ENCODE data around the gene CIDEC. TPM values are rescaled to one million over a fixed set of nuclear protein-coding genes. Genes with fewer than 3 reads are reported as not detected.
"Not testable (repeated sequence)": the region's sequence is repeated elsewhere in the genome, so short reads cannot be mapped to it uniquely, and the experiment has no call there.

Gene CIDEC
- total RNA-seq, 3 donors from 2014 or later = 10.4 to 49.0 (median 14.9) TPM

DNA sequence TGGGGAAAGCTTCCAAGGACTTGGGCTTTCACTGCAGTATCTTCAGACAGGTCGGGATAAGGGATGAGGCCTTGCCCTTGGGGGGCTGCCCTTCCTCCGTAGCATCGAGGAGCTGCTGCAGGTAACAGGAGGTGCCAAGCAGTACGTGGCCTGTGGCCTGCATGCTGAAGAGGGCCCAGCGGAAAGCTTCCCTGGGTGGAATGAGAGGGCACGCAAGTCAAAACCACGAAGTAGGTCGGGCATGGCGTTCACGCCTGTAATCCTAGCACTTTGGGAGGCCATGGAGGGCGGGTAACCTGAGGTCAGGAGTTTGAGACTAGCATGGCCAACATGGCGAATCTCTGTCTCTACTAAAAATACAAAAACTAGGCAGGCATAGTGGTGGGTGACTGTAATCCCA is 12.9 kb downstream of the CIDEC start:
- TF ChIP-seq, protein P1, sequence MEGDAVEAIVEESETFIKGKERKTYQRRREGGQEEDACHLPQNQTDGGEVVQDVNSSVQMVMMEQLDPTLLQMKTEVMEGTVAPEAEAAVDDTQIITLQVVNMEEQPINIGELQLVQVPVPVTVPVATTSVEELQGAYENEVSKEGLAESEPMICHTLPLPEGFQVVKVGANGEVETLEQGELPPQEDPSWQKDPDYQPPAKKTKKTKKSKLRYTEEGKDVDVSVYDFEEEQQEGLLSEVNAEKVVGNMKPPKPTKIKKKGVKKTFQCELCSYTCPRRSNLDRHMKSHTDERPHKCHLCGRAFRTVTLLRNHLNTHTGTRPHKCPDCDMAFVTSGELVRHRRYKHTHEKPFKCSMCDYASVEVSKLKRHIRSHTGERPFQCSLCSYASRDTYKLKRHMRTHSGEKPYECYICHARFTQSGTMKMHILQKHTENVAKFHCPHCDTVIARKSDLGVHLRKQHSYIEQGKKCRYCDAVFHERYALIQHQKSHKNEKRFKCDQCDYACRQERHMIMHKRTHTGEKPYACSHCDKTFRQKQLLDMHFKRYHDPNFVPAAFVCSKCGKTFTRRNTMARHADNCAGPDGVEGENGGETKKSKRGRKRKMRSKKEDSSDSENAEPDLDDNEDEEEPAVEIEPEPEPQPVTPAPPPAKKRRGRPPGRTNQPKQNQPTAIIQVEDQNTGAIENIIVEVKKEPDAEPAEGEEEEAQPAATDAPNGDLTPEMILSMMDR (IDR thresholded peaks at IDR 0.05) = no peak
- Histone ChIP-seq H3K9me3 (no peaks in the 10 kb centered on the region), H3K4me1 (ENCODE audit: low read depth) (peaks cover 12% of the 10 kb centered on the region), H3K36me3 (ENCODE audit: low read depth) (no peaks in the 10 kb centered on the region), H3K4me3 (no peak overlapping the region)
- ATAC-seq (no peak), DNase-seq (no peak)
- intact Hi-C loops (cut with DNase I, micrococcal nuclease) = no loop called here

- H3K4me3 ChIP-seq = no peak overlapping the region
- no peak for ATAC-seq
- intact Hi-C loops (cut with DNase I, micrococcal nuclease) = no loop called here
- TF ChIP-seq, protein P1 (IDR thresholded peaks at IDR 0.05) = no peak
- H3K9me3 ChIP-seq = no peaks in the 10 kb centered on the region
- H3K36me3 ChIP-seq (ENCODE audit: low read depth) = no peaks in the 10 kb centered on the region
- DNase-seq = no peak
- H3K4me1 ChIP-seq (ENCODE audit: low read depth) = peaks cover 12% of the 10 kb centered on the region
Measured at GRCh38 chr3:9866639-9867038, 13.4 kb downstream of the CIDEC start.

DNA sequence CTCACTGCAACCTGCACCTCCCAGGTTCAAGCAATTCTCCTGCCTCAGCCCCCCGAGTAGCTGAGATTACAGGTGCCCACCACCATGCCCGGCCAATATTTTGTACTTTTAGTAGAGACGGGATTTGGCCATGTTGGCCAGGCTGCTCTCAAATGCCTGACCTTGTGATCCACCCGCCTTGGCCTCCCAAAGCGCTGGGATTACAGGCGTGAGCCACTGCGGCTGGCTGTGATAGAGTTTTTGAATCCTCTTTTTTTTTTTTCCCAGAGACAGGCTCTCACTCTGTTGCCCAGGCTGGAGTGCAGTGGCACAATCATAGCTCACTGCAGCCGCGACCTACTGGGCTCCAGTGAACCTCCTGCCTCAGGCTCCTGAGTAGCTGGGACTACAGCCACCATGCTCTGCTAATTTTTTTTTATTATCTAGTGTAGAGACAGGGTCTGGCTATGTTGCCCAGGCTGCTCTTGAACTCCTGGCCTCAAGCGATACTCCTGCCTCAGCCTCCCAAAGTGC is 14.9 kb downstream of the CIDEC start:
- H3K36me3 ChIP-seq (ENCODE audit: low read depth); DNase-seq; H3K4me3 ChIP-seq; intact Hi-C loops (cut with DNase I, micrococcal nuclease); H3K9me3 ChIP-seq; ATAC-seq: not testable (repeated sequence)
- peaks cover 12% of the 10 kb centered on the region for H3K4me1 ChIP-seq (ENCODE audit: low read depth)

DNA sequence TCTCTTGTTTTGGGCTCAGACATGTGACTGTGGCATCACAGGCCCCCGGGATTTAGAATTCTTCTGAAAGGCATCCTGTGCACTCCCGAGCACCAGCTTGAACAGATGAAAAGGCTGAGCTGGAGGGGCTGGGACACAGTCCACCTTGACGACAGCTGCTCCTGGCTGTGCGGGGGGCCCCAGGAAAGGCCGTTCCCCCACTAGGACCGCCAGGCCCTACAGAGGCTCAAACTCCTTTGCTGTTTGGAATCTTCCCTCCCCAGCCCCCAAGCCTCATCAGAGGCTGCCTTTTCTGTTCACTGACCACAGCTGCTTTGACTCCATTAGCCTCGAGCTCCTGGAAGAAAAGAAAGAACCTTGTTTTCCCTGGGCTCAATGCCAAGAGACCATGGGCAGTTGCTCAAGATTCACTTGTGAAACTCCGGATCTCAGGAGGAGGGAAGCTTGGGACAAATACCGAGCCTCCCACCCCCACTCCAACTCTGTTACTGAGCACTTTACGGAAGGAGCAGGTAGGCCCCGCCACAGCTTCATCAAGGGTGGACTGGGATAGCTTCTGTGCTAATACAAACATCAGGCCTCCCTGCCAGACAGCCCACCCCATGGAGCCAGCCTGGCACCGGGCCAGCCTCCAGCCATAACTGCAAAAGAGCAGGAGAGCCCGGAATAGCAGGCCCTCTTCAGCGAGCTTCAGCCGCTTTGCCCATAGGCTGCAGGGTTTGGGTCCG is 15.7 kb downstream of the CIDEC start:
- peak in 2 of 3 donors; percentile 25 to 42 for DNase-seq
- TF ChIP-seq, protein P1 (IDR thresholded peaks at IDR 0.05) = no peak
- intact Hi-C loops (cut with DNase I, micrococcal nuclease) = no loop called here
- Histone ChIP-seq H3K9me3 (no peaks in the 10 kb centered on the region), H3K4me3 (no peak overlapping the region), H3K36me3 (ENCODE audit: low read depth) (no peaks in the 10 kb centered on the region), H3K4me1 (ENCODE audit: low read depth) (peaks cover 12% of the 10 kb centered on the region)
- no peak for ATAC-seq

- H3K9me3 ChIP-seq = no peaks in the 10 kb centered on the region
- no peak for DNase-seq
- TF ChIP-seq, protein P1 (IDR thresholded peaks at IDR 0.05) = no peak
- H3K4me3 ChIP-seq = no peak overlapping the region
- H3K4me1 ChIP-seq (ENCODE audit: low read depth) = peaks cover 12% of the 10 kb centered on the region
- no peaks in the 10 kb centered on the region for H3K36me3 ChIP-seq (ENCODE audit: low read depth)
- ATAC-seq = peak; percentile 43
- intact Hi-C loops (cut with DNase I, micrococcal nuclease) = no loop called here
Measured at GRCh38 chr3:9863058-9863772, 16.8 kb downstream of the CIDEC start.
